SK-N-MC (cell line): ENCODE results near the gene CAMK4.

Source experiments
- DNase-seq: peaks from one replicate; pipeline ENCODE4 v3.0.0-alpha.2; 2011; ENCODE audit warnings: low read depth, low spot score
- H3K27ac ChIP-seq: fragments of 200-600 bp; sonication (generic); 2 replicates; pipeline ENCODE4 v1.5.1; 2016; ENCODE audit warnings: mixed run types
- H3K36me3 ChIP-seq: fragments of 200-600 bp; sonication (generic); 2 replicates; pipeline ENCODE4 v1.6.1; 2017; ENCODE audit warnings: antibody characterized with exemption, low read length, mixed read lengths; ENCODE audit not compliant: insufficient read depth
- H3K4me3 ChIP-seq: fragments of 200-600 bp; sonication (generic); 2 replicates; pipeline ENCODE4 v1.5.1; 2016
- H3K9ac ChIP-seq: fragments of 200-600 bp; sonication (generic); 2 replicates; pipeline ENCODE4 v1.8.0; 2017; ENCODE audit warnings: mixed run types, mixed read lengths; ENCODE audit not compliant: insufficient read length
- H3K9me3 ChIP-seq: fragments of 200-600 bp; sonication (generic); 2 replicates; pipeline ENCODE4 v1.6.1; 2017; ENCODE audit warnings: low read depth, mild to moderate bottlenecking, antibody characterized with exemption, low read length, moderate library complexity, mixed read lengths
- EZH2 ChIP-seq: fragments of 200-600 bp; sonication (generic); IDR thresholded peaks from one replicate; pipeline ENCODE4 v1.6.1; 2017; ENCODE audit warnings: antibody characterized with exemption
- FOXP2 ChIP-seq: optimal IDR thresholded peaks from 2 replicates; pipeline ENCODE3; 2011; ENCODE audit warnings: mild to moderate bottlenecking, moderate library complexity; ENCODE audit not compliant: insufficient read depth; ENCODE audit errors: extremely low read length, control extremely low read depth
- POLR2AphosphoS5 ChIP-seq: IDR thresholded peaks from 2 replicates; pipeline ENCODE4 v1.6.1; 2012; ENCODE audit warnings: mild to moderate bottlenecking, low read depth, low read length, borderline replicate concordance

The CAMK4 gene

DNA sequence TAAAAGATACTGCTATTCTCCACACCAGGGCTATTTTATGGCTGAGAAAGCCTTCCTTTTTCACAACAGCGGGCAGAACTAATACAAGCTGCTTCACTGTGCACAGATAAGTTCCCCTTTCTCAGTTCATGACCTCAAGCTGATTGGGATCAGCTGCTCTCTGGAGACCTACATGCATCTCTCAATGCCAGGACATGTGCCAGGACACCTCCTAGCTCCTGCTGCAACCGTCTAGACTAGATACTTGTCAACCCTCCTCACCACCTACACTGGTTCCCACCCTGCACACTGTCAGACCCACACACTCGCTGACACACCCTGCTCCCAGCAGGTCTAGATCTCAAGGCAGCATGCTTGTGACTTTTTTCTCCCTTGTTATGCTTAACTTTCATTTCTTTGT lies 248.4 kb downstream of the CAMK4 start:
- no peak overlapping the region for H3K27ac ChIP-seq
- DNase-seq, result no peak
- H3K9ac ChIP-seq, result no peak overlapping the region
- no peak overlapping the region for H3K4me3 ChIP-seq
- no peaks in the 10 kb centered on the region for H3K36me3 ChIP-seq
- no peaks in the 10 kb centered on the region for H3K9me3 ChIP-seq
- TF ChIP-seq EZH2, result no peak

DNA sequence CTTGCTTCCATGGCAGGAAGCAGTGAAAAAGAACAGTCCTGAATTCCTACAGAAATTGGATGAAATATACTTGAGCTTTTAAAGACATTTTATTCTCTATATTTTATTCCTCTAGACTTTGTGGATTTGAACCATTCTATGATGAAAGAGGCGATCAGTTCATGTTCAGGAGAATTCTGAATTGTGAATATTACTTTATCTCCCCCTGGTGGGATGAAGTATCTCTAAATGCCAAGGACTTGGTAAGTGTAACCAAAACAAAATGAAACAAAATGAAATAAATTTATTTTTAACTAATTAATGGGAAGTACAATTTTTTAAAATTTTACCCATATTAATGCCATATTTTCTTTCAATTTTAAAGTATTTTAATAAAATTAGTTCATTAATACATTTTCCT lies 254.1 kb downstream of the CAMK4 start:
- no peak for DNase-seq

DNA sequence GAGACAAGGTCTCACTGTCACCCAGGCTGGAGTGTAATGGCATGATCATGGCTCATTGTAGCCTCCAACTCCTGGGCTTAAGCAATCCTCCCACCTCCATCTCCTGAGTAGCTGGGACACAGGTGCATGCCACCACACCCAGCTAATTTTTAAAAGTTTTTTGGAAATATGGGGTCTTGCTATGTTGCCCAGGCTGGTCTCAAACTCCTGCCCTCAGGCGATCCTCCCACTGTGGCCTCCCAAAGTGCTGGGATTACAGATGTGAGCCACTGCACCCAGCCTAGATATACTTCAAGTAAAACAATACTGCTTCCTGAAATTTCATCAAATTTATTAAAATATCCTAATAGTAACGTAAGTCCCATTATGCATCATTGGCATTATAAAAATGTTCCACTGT lies 254.7 kb downstream of the CAMK4 start:
- no peak overlapping the region for H3K4me3 ChIP-seq
- no peaks in the 10 kb centered on the region for H3K36me3 ChIP-seq
- H3K9me3 ChIP-seq, result no peaks in the 10 kb centered on the region
- no peak for DNase-seq
- no peak overlapping the region for H3K27ac ChIP-seq
- H3K9ac ChIP-seq, result no peak overlapping the region
- no peak for TF ChIP-seq FOXP2
- no peak for TF ChIP-seq EZH2
- no peak for TF ChIP-seq POLR2AphosphoS5

More for the DNA sequence above, 254.1 kb downstream of the CAMK4 start:
- TF ChIP-seq EZH2 (no peak), FOXP2 (no peak), POLR2AphosphoS5 (no peak)
- no peak overlapping the region for H3K9ac ChIP-seq
- H3K27ac ChIP-seq, result no peak overlapping the region
- no peaks in the 10 kb centered on the region for H3K36me3 ChIP-seq
- no peaks in the 10 kb centered on the region for H3K9me3 ChIP-seq
- H3K4me3 ChIP-seq, result no peak overlapping the region

DNA sequence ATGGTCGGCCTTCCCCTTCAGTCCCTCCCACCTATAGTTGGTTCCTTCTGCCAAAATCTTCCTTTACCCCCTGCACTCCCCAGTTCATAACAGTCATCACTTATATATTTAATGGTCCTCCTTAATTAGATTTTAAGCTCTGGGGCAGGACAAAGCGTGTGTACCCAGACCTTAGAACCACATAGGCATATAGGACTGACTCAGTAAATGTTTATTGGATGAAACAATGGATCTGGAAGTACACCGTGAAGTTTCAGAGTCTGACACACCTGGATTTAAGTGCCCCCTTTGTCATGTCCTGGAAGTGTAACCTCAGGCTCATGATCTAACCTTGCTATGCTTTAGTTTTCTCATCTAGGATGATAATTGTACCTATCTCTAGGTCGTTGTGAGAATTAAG lies 256.2 kb downstream of the CAMK4 start:
- Histone ChIP-seq H3K4me3 (no peak overlapping the region), H3K9me3 (no peaks in the 10 kb centered on the region), H3K27ac (no peak overlapping the region), H3K9ac (no peak overlapping the region), H3K36me3 (no peaks in the 10 kb centered on the region)
- no peak for DNase-seq
- TF ChIP-seq POLR2AphosphoS5 (no peak), EZH2 (no peak), FOXP2 (no peak)

DNA sequence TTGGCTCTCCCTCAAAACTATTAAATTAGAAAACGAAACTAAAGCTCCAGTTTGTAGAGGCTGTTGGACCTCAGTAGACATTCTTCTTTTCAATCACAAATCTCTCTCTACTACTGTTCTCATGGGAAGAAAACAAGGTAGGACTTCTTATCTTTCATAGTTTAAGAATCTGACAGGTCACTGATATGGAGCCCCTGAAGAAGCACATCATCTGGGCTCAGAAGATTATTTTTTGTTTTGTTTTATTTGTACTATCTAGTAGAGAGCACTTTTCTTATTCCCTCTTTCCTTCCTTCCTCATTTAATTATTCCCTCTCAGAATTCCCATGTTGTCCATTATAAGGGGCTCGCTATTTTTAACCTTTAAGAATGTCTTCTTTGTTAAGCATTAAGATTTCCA lies 261.9 kb downstream of the CAMK4 start:
- H3K36me3 ChIP-seq, result no peaks in the 10 kb centered on the region
- no peak overlapping the region for H3K4me3 ChIP-seq
- H3K9me3 ChIP-seq, result no peaks in the 10 kb centered on the region
- no peak overlapping the region for H3K9ac ChIP-seq
- no peak for DNase-seq
- TF ChIP-seq POLR2AphosphoS5 (no peak), FOXP2 (no peak), EZH2 (no peak)
- H3K27ac ChIP-seq, result no peak overlapping the region

DNA sequence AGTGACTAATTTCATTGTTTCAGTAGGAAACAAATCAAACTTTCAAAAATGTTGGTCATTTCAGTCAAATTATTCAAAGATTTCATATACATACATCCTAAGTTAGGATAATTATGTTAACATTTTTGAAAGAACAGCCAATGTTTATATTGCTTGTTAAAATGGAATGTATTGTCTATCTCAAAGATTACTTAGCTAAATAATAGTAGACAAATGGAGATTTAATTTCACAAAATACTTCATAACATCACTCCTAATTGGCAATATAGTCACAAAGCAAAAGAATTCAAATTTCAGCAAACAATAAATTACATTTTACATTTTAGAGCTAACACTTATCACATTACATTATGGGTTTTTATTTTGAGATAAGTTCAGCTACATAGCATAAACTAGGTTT lies 262.7 kb downstream of the CAMK4 start:
- Histone ChIP-seq H3K27ac (no peak overlapping the region), H3K4me3 (no peak overlapping the region), H3K9ac (no peak overlapping the region), H3K36me3 (no peaks in the 10 kb centered on the region), H3K9me3 (no peaks in the 10 kb centered on the region)
- DNase-seq, result no peak
- TF ChIP-seq FOXP2, result no peak
- no peak for TF ChIP-seq EZH2

DNA sequence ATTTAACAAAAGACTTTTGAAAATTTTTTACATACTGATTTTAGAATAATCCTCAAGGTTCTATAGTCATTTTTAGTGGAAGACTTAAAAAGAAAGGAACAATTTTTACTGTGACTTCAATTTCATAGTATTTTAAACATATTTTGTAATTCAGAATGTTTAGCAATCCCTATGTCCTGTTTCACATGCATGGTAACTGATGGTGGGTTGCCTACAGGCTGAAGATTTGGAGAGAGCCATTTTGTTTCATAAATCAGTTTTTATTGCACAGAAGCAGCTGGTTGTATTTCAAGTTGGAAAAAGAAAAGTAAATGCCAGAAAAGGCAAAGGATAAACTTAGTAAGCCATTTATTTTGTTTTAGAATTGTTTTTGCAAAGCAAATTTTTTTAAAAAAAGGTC lies 264.2 kb downstream of the CAMK4 start:
- no peaks in the 10 kb centered on the region for H3K36me3 ChIP-seq
- no peak overlapping the region for H3K27ac ChIP-seq
- no peak overlapping the region for H3K4me3 ChIP-seq
- DNase-seq, result no peak
- TF ChIP-seq POLR2AphosphoS5 (no peak), EZH2 (no peak), FOXP2 (no peak)
- H3K9me3 ChIP-seq, result no peaks in the 10 kb centered on the region
- no peak overlapping the region for H3K9ac ChIP-seq

DNA sequence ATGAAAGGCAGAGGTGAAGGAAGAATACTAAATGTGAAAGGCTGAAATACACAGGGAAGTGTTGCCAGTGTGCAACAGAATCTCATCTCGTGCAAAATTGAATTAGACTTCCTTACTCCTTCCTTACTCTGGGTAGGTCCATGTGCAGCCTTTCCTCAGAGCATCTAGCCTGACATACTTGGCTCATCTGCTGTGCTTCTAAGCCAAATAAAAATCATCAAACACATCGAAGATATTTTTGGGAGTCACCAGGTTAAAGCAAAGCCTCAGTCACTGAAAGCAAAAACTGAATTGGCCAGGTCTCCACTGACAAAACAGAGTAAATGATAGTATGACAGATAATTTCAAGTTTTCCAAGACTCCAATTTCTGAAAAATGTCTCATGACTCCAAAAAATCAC lies 268.8 kb downstream of the CAMK4 start:
- no peak overlapping the region for H3K27ac ChIP-seq
- no peak overlapping the region for H3K4me3 ChIP-seq
- peaks cover 10% of the 10 kb centered on the region; the same call in 1 of the 2 replicates for H3K36me3 ChIP-seq
- TF ChIP-seq EZH2 (no peak), FOXP2 (no peak), POLR2AphosphoS5 (no peak)
- DNase-seq, result no peak
- H3K9ac ChIP-seq, result no peak overlapping the region
- no peaks in the 10 kb centered on the region for H3K9me3 ChIP-seq

DNA sequence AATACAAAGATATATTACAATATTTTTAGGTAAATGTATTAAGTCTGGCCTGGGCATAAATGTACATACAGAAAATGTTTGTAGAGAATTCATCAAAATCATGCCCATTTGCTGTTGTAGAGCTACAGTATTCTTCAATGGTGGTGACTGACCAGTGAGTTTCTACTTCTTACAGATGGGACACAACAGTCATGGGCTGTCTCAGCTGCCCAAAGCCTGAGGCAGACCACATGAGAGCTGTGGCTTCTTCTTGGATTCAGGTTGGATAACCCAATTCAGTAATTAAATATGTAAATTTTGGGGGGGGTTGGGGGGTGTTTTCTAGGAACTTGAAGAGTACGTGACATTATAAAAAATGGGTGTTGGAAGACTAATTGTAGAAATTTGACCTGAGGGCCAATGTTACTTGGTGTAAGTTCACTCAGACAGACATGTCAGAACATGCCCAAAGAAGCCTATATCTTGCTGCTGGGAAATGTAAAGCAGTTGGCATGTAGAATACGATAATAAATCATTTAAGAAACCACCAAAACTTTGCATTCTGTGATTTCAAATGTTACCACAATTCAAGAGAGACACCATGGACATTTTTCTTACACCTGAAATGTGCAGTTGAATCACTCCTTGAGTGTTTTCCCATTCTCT lies 270.3 kb downstream of the CAMK4 start:
- Histone ChIP-seq H3K27ac (no peak overlapping the region), H3K9me3 (no peaks in the 10 kb centered on the region), H3K4me3 (no peak overlapping the region), H3K9ac (no peak overlapping the region), H3K36me3 (peaks cover 24% of the 10 kb centered on the region)
- no peak for DNase-seq
- TF ChIP-seq EZH2, result no peak
- no peak for TF ChIP-seq FOXP2
- TF ChIP-seq POLR2AphosphoS5, result no peak

DNA sequence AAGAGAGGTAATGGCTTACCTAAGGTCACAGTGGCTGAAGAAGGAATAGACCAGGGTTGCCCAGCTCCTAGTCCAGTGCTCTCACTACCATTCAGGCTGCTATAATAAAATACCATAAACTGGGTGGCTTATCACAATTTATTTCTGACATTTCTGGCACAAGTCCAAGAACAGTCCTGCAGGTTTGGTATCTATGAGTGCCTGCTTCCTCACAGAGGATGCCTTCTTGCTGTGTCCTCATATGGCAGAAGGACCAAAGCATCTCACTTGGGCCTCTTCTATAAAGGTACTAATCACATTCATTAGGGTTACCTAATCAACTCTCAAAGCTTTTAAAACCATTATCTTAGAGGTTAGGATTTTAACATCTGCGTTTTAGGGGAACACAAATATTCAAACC lies 271.0 kb downstream of the CAMK4 start:
- Histone ChIP-seq H3K27ac (no peak overlapping the region), H3K36me3 (peaks cover 29% of the 10 kb centered on the region), H3K9me3 (no peaks in the 10 kb centered on the region), H3K4me3 (no peak overlapping the region), H3K9ac (no peak overlapping the region)
- DNase-seq, result no peak
- TF ChIP-seq EZH2 (no peak), FOXP2 (no peak), POLR2AphosphoS5 (no peak)
